GM12892 (cell line): ENCODE results near the gene ACSF3.

Experiments used
- POLR2A ChIP-seq: IDR thresholded peaks from 2 replicates; pipeline ENCODE4 v1.6.1; 2011; ENCODE audit warnings: low read depth, low read length, control low read depth
- POLR2AphosphoS5 ChIP-seq: IDR thresholded peaks from 2 replicates; pipeline ENCODE4 v1.6.1; 2011; ENCODE audit warnings: low read depth, low read length, control low read depth
- TAF1 ChIP-seq: IDR thresholded peaks from 2 replicates; pipeline ENCODE4 v1.6.1; 2011; ENCODE audit warnings: low read depth, mild to moderate bottlenecking, control low read depth, low read length, borderline replicate concordance

DNA sequence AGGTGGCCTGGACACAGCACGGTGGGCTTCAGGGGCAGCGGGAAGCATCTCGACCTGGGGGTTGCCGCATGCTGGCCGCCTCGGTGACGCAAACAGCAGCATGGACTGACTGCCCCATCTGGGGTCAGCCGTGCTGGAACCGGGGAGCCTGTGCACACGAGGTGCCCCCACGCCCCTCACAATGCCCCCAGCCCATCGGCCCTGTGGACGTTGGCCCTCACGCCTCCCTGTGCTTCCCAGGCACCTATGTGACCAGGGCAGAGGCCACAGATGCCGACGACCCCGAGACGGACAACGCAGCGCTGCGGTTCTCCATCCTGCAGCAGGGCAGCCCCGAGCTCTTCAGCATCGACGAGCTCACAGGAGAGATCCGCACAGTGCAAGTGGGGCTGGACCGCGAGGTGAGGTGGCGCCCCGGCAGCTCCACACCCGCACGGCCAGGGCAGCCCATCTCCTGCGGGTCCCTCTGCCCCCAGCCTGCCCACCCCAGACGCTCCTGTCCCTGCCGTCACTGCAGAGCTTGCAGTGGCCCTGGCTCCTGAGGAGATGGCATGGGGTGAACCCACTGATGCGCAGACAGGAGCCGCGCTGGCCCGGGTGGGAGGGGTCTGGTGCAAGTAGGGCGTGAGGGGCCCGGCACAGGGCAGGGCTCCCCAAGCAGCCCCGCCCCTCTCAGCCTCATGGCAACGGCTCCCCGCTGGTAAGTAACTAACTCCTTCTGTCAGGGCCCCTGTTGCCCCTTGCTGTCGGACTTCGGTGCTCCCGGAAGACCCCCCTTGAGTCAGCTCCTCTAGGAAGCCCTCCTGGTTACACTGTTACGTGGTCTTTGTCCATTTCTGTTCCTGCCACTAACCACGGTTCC is 91.5 kb downstream of the ACSF3 start:
- TF ChIP-seq POLR2A (no peak), POLR2AphosphoS5 (no peak), TAF1 (no peak)
